GM19099 (cell line): ENCODE data around the gene C22orf39.

Source experiments
- POLR2A ChIP-seq: IDR thresholded peaks from 3 replicates; pipeline ENCODE4 v1.6.1; 2011; ENCODE audit warnings: low read depth; ENCODE audit not compliant: insufficient read length; ENCODE audit errors: extremely low read depth

Gene C22orf39

DNA sequence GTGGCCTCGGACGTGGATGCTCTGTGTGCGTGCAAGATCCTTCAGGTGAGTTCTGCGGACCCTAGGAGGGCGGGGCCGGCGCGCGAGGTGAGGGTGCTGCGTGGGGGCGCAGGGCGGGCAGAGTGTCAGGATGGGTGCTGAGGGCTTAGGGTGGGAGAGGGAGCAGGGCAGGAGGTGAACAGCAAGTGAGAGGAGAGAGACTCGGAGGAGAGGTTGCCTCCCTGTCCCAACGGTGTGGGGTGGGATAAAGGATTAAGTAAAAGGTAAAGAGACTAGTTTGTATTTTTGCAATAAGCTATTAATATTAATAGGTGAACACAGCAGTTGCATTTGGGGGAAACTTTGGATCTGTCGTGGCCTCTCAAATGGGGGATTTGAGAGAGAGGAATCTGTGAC, 32.7 kb upstream of the C22orf39 start:
- no peak for TF ChIP-seq POLR2A

DNA sequence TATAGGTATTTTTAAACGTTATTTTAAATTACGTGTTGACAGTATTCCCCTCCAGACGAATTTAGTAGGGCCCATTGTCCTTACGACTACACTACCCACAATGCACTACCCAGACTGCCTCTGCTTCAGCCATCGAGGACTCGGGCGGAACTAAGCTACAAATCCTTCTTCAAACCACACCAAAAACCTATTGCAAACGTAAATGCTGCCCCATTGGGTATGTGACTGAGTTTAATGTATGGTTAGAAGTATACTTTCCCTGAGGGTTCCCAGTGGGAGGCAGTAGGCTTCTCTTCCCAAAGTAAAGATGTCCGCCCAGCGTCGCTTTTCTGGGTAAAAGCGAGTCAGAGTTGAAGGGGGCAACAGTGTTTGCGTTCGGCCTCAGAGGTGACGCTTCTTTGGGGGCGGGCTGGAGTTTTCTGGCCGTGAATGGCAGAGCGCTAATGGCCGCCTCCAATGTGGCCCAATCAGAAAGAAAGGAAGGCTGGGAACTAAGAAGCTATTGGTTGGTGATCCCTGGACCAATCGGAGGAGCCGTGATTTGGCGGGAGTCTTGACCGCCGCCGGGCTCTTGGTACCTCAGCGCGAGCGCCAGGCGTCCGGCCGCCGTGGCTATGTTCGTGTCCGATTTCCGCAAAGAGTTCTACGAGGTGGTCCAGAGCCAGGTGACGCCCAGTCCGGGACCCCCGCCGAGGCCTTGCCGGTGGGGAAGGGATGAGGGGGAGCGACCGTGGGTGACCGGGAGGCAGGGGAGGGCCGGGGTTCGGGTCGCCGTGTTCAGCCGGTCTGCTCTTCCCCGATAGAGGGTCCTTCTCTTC, 32.1 kb upstream of the C22orf39 start, which contains the start of gene CDC45:
Gene CDC45 (plus strand): TSS at position 566 of the 818 bp plus-strand sequence. CDS start 49 bp downstream, at position 615.
- TF ChIP-seq POLR2A: peak; percentile 72

DNA sequence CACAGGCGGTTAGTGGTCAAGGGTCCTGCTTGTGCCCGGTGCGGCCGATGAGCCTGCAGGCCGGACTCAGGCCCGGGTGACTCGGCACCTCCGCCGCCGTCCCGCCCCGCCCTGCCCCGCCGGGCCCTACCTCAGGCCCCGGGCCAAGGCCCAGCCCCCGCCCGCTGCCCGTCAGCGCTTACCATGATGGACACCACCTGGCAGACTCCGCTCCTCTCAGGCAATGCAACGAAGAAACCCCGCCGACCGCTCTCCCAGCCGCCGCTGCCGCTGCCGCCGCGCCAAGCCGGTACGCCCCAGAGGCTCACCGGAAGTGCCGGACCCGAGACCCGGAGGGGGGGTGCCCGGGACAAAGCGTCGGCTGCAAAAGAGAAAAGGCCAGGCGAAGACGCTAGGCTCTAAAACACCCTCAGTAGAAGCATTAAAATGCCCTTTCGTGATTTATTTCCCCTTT, 31.4 kb upstream of the C22orf39 start, which contains the start of gene UFD1:
Gene UFD1 (minus strand): TSS at position 293 of the 454 bp plus-strand sequence. CDS start 108 bp downstream, at position 185.
- TF ChIP-seq POLR2A: peak; percentile 65

DNA sequence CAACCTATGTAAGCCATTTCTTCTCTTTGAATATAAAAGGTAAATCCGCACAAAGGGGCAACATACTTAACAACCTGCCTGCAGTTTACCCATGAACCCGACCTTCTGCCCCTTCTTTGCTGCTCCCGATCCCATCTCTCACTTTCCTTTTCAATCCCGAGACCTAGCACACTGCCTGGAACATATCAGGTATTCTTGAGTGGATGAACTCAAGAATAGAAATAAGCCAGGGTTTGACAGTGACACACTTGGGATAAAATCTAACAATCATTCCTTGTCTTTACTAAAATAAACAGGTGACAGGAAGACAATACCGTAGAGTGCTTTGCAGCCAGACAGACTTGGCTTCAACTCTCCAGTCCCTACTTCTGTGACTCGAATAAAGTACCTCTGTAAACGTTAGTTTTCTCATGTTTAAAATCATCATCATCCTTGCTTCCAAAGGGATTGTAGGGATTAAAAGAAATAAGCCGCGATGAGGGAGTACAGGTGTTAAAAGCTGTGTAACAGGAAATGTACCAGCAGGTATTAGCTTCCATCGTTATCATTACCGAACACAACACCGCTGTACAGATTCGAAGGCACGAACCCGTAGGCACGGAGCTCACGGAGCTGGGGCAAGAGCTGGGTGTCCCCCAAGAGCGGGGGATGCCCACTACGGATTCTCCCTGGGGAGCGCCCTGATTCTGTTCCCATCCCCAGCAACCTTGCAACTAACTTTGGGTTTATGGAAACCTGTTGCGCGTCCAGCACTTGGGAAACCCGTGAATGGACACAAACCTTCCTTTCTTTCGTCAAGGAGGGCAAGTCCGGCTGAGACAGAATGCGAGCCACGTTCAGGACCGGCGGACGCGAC, 30.8 kb upstream of the C22orf39 start:
- TF ChIP-seq POLR2A: no peak

DNA sequence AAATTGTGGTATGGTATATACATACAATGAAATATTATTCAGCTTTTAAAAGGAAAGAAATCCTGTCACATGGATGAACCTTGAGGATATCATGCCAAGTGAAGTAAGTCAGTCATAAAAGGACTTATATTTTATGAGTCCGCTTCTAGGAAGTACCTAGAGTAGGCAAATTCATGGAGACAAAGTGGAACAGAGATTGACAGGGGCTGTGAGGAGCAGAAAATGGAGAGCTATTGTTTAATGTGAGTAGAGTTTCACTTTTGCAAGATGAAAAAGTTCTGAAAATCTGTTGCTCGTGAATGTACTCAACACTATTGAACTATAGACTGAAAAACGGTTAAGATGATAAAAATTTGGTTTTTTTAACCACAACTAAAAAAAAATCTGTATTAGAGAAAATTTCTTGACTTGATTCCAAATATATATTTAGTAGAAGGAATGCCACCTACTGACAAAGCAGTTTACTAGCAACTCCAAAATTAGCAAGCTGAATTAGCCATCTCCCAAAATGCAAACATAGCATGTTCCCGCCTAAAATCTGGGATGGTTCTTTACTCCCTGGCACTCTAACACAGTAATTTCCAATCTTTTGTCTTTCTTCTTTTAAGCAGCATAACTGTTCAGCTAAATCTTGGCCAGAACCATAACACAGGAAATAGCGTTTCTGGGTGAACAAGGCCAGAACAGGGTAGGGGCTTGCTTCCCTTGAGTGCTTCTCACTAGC, 30.0 kb upstream of the C22orf39 start:
- no peak for TF ChIP-seq POLR2A

DNA sequence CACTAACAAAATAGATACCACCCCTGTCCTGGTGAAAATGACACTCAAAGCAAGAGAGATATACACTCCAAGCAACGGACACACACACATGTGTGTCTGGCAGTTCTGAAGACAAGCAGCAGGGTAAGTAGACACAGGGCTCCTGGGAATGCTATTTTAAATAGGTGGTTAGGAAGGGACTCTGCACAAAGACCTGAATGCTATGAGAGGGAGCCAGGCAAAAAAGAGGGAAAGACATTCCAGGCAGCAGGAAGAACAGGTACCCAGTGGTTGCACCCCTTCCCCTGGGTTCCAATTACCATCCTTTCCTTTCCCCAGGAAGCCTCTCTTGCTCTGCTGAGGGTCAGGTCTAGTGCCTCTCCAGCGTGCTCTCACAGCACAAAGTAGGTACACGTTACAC, 28.5 kb upstream of the C22orf39 start:
- no peak for TF ChIP-seq POLR2A

DNA sequence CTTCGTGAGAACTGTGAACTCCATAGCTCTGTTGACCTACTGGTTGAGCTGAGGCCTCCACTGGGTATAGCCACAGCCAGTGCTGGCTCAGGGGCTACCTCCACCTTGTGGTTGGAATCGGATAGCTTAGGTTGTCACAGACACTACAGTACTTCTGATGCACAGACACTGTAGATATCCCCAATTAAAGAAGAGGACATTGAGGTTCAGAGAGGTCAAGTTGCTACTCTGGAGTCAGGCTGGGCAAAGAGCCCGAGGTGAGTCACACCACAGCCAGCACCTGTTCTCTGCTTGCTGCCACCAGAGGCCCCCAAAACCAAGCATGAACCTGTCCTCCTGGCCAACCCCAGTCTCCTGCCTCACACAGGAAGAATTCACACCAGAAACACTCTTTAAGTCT, 26.1 kb upstream of the C22orf39 start:
- no peak for TF ChIP-seq POLR2A

DNA sequence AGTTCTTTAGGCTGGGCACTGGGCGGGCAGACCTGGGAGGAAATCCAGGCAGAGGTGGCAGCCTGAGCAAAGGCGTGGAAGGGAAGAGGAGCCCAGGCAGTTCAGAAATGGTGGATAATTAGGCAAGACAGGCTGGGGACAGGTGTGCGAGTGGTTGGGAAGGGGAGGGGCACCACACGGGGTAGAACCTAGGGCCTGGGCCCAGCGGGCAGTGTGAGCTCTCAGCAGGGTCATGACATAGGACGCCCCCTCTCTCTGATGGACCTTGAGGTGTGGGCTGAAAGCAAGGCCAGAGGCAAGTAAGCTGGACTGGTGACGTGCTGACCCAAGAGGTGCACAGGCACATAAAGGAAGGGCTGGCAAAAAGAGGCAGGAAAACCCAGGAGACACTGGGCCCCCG, 24.7 kb upstream of the C22orf39 start:
- TF ChIP-seq POLR2A: no peak

DNA sequence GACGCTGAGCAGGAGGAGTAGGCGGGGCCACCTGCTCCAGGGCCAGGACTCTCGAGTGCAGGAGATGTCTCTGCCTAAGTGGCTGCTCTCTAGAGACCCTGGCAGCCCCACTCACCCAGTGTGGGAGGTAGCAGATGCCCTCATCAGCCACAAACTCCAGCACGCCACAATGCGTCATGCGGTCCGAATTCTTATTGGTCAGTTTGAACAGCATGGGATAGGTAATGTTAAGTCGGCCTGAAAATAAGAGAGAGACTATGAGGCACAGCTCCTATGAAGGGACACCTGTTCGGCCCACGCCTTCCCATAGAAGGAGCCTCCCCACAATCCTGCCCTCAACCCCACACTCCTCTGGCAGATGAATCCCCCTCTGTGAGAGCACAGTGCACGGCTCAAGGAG, 24.1 kb upstream of the C22orf39 start:
- TF ChIP-seq POLR2A: no peak

DNA sequence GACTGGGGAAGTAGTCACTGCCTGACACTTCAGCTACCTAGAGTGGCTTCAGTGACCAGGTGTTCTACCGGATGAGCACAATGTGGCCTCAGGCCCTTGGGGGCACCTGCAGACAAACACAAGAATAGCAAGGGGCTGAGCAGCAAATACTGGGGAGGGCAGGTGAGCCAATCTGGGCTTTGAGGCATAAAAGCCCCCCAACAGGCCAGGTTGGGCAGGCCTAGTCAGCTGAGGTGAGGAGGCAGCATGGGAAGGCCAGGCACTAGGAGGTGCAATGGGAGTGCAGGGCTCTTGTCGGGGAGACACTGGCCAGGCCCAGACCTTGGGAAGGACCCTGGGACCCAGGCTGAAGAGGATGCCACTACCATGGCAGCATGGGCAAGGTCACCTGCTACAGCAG, 22.5 kb upstream of the C22orf39 start:
- no peak for TF ChIP-seq POLR2A

DNA sequence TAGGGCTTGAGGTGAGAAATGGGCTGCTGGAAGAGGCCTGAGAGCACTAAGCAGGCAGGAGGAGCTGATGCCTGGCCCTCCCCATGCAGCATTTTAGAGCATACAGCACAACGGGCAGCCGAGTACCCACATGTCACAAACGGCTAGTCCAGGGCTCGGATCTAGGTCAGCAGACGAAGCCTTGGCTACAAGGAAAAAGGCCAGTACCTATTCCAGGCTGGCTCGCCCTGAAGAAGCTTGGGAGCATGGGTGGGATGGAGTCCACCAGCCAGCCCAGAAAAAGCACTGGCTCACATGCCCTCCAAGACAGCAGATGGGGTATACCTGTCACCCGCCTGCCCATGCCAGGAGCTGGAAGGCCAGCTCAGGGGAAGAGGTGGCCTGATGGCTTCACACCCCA, 21.9 kb upstream of the C22orf39 start:
- no peak for TF ChIP-seq POLR2A

DNA sequence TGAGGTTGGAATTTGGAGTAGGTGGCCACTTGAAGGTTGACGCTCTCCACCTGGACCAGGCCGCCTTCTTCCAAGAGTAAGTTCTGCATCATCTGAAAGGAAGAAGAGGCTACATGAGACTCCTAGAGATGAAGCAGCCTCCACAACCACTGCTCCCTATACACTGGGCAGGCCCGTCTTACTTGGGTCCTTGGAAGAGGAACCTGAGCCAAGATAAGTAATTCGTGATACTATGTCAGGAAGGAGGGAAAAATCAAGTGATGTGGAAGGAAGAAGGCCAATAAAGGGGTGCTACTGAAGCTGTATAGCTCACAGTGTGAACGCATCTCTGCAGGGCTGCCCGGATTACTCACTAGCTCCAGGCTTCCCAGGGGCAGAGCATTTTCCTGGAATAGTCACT, 20.4 kb upstream of the C22orf39 start:
- TF ChIP-seq POLR2A: no peak

DNA sequence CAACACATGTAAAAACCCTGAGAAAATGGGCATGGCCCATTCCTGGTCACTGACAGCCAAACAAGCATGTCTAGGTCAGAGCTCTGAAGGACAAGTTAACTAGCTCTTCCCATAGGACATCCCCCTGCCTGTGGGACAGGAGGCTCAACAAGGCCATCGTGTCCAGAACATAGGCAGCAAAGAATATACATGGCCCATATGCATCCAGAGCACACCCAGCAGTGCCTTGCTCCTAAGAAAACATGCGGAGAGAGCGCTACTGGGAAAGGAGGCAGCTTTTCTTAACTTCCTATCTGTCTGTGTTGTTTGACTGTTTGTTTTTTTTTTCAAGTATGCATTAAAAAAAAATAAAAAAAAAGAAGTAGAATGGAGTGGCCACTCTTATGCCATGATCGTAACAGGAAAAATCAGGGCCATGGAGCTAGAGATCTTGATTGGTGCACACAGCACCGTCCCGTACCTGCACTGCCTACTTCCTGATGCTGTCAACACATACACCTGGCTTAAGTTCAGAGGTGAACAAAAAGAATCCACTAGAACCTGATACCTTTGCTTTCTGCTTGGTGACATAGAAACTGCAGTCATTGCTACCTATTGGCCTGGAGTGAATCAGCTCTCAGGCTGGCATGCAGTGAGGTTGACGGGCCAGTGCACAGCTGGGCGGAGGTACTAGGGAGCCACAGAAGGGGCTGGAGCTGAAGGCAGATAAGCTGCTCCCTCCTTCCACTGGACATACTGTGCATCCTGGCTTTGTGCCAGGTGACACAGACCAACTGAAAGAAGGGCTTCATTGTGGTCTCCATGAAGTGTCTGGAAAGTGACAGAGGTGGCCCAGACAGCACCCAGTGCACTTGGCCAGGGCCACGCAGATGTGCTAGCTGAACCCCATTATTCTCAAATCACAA, 19.6 kb upstream of the C22orf39 start:
- no peak for TF ChIP-seq POLR2A

DNA sequence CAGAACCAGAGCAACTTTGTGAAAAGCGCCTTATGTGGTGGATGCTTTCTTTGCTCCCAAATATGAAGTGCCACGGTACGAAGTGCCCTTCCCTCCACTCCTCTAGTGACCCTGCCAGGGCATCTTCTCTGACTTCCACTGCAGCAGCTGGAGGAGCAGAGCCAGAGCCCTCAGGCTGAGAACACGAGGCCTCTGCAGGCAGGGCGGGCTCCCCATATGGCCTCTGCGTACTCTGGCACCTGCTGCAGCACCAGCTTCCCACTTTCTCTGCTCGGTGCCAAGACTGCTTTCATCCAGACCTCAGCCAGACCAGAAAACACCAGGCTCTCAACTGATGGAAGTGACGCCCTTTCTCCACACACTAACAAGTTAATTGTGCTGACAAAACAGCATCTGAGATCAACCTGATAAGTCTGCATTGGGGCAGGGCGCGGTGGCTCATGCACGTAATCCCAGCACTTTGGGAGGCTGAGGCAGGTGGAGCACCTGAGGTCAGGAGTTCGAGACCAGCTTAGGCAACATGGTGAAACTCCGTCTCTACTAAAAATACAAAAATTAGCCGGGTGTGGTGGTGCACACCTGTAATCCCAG, 18.7 kb upstream of the C22orf39 start:
- TF ChIP-seq POLR2A: no peak
